DOHH2 (cell line): ENCODE data around the gene C4BPA.

ENCODE experiments used
- H3F3A ChIP-seq: fragments of 200-600 bp; sonication (generic), shearing (Covaris generic); 2 replicates; pipeline ENCODE4 v1.6.0; 2016; ENCODE audit warnings: antibody characterized with exemption, mild to moderate bottlenecking; ENCODE audit not compliant: control insufficient read depth, insufficient read depth
- H3K27ac ChIP-seq: fragments of 200-600 bp; sonication (generic); 2 replicates; pipeline ENCODE4 v1.5.1; 2014; ENCODE audit warnings: low read depth, mild to moderate bottlenecking, low read length, moderate library complexity
- H3K27me3 ChIP-seq: fragments of 200-600 bp; sonication (generic); 2 replicates; pipeline ENCODE4 v1.6.1; 2014; ENCODE audit warnings: mild to moderate bottlenecking, low read length, mixed read lengths; ENCODE audit not compliant: control insufficient read depth
- H3K36me3 ChIP-seq: fragments of 200-600 bp; sonication (generic); 2 replicates; pipeline ENCODE4 v1.6.1; 2014; ENCODE audit warnings: mild to moderate bottlenecking, low read length, moderate library complexity, mixed read lengths; ENCODE audit not compliant: control insufficient read depth
- H3K4me1 ChIP-seq: fragments of 200-600 bp; sonication (generic); 2 replicates; pipeline ENCODE4 v1.6.1; 2014; ENCODE audit warnings: mild to moderate bottlenecking, low read length, mixed read lengths; ENCODE audit not compliant: control insufficient read depth
- H3K4me2 ChIP-seq: fragments of 200-600 bp; sonication (generic); 2 replicates; pipeline ENCODE4 v1.6.0; 2014; ENCODE audit warnings: mild to moderate bottlenecking, low read length, moderate library complexity
- H3K4me3 ChIP-seq: fragments of 200-600 bp; sonication (generic); 2 replicates; pipeline ENCODE4 v1.5.1; 2014; ENCODE audit warnings: mild to moderate bottlenecking, low read length, mixed read lengths
- H3K79me2 ChIP-seq: fragments of 200-600 bp; sonication (generic); 2 replicates; pipeline ENCODE4 v1.6.1; 2014; ENCODE audit warnings: mild to moderate bottlenecking, low read length, mixed read lengths; ENCODE audit not compliant: control insufficient read depth
- H3K9me2 ChIP-seq: fragments of 200-600 bp; sonication (generic); replicated peaks from 2 replicates; pipeline ENCODE4 v1.6.1; 2014; ENCODE audit warnings: mild to moderate bottlenecking, low read length, mixed read lengths; ENCODE audit not compliant: control insufficient read depth
- H3K9me3 ChIP-seq: fragments of 200-600 bp; sonication (generic); 2 replicates; pipeline ENCODE4 v1.6.1; 2014; ENCODE audit warnings: antibody characterized with exemption, low read length, mixed read lengths; ENCODE audit not compliant: control insufficient read depth, insufficient read depth
- H4K20me1 ChIP-seq: fragments of 200-600 bp; sonication (generic); 2 replicates; pipeline ENCODE4 v1.6.0; 2014; ENCODE audit warnings: low read depth, mild to moderate bottlenecking, antibody characterized with exemption, low read length, moderate library complexity; ENCODE audit not compliant: control insufficient read depth, insufficient read depth
- CTCF ChIP-seq: fragments of 200-600 bp; sonication (generic); IDR thresholded peaks from one replicate; pipeline ENCODE4 v1.5.1; 2014; ENCODE audit warnings: antibody characterized with exemption, mild to moderate bottlenecking, low read depth, low read length; ENCODE audit not compliant: poor library complexity, severe bottlenecking
- EZH2phosphoT487 ChIP-seq: fragments of 200-600 bp; sonication (generic); IDR thresholded peaks from 2 replicates; pipeline ENCODE4 v1.6.1; 2017; ENCODE audit warnings: borderline replicate concordance, mild to moderate bottlenecking, antibody characterized with exemption, low read length, moderate library complexity, mixed read lengths

The C4BPA gene

GRCh38 chr1:207172885-207173284 lies 68.9 kb downstream of the C4BPA start:
- Histone ChIP-seq H3K9me2 (no peaks in the 10 kb centered on the region), H3K36me3 (no peaks in the 10 kb centered on the region), H3K4me1 (peaks cover 7% of the 10 kb centered on the region), H3F3A (no peaks in the 10 kb centered on the region), H3K9me3 (no peaks in the 10 kb centered on the region), H4K20me1 (no peaks in the 10 kb centered on the region), H3K27ac (no peak overlapping the region), H3K27me3 (no peaks in the 10 kb centered on the region), H3K4me3 (no peak overlapping the region), H3K79me2 (no peaks in the 10 kb centered on the region), H3K4me2 (no peak overlapping the region; the same call in 1 of the 2 replicates)
- no peak for TF ChIP-seq CTCF

GRCh38 chr1:207173396-207173795 lies 69.4 kb downstream of the C4BPA start:
- Histone ChIP-seq H3K79me2 (no peaks in the 10 kb centered on the region), H3K9me2 (no peaks in the 10 kb centered on the region), H3K9me3 (no peaks in the 10 kb centered on the region), H3K27me3 (no peaks in the 10 kb centered on the region), H4K20me1 (no peaks in the 10 kb centered on the region), H3F3A (no peaks in the 10 kb centered on the region), H3K4me2 (no peak overlapping the region), H3K4me1 (peaks cover 7% of the 10 kb centered on the region), H3K36me3 (no peaks in the 10 kb centered on the region), H3K27ac (no peak overlapping the region), H3K4me3 (no peak overlapping the region)
- TF ChIP-seq CTCF: no peak
- no peak for TF ChIP-seq EZH2phosphoT487

GRCh38 chr1:207174913-207175312 lies 70.9 kb downstream of the C4BPA start:
- H3K9me2 ChIP-seq: no peaks in the 10 kb centered on the region
- H3K4me1 ChIP-seq: peaks cover 7% of the 10 kb centered on the region
- no peaks in the 10 kb centered on the region for H3K36me3 ChIP-seq
- H3K9me3 ChIP-seq: no peaks in the 10 kb centered on the region
- no peak overlapping the region for H3K4me3 ChIP-seq
- H3K27ac ChIP-seq: no peak overlapping the region
- no peak for TF ChIP-seq CTCF
- no peak for TF ChIP-seq EZH2phosphoT487
- H3K79me2 ChIP-seq: no peaks in the 10 kb centered on the region
- H3F3A ChIP-seq: no peaks in the 10 kb centered on the region
- H3K4me2 ChIP-seq: no peak overlapping the region
- no peaks in the 10 kb centered on the region for H3K27me3 ChIP-seq
- H4K20me1 ChIP-seq: no peaks in the 10 kb centered on the region

- H3K79me2 ChIP-seq: no peaks in the 10 kb centered on the region
- no peaks in the 10 kb centered on the region for H3F3A ChIP-seq
- no peak overlapping the region for H3K4me3 ChIP-seq
- H3K27me3 ChIP-seq: 0 out of 2 replicates have a peak, but pooled peaks cover 5% of the 10 kb centered on the region
- H3K36me3 ChIP-seq: no peaks in the 10 kb centered on the region
- H3K9me3 ChIP-seq: no peaks in the 10 kb centered on the region
- no peak overlapping the region for H3K4me2 ChIP-seq
- no peaks in the 10 kb centered on the region for H3K9me2 ChIP-seq
- H3K4me1 ChIP-seq: no peaks in the 10 kb centered on the region
- no peak for TF ChIP-seq CTCF
- TF ChIP-seq EZH2phosphoT487: no peak
- H4K20me1 ChIP-seq: no peaks in the 10 kb centered on the region
- no peak overlapping the region for H3K27ac ChIP-seq
These were observed 75.0 kb downstream of the C4BPA start for GRCh38 chr1:207179036-207179435.
